Activated naive CD4-positive, alpha-beta T cell treated with anti-CD3 and anti-CD28 coated beads, Interleukin-2, amount 50 U/mL, for 16 hours (primary cell): ENCODE measurements around the gene GPR107.
"Not testable (repeated sequence)": the region's sequence is repeated elsewhere in the genome, so short reads cannot be mapped to it uniquely, and the experiment has no call there.

Experiments used
- DNase-seq: peaks from one replicate; pipeline ENCODE4 v3.0.0-alpha.2; 2020

GPR107 gene

GRCh38 chr9:130053504-130054324, at the start of gene GPR107:
GPR107 (plus strand) TSS chr9:130053906; CDS start chr9:130053933, 27 bp downstream.
- DNase-seq = peak; percentile 82

- DNase-seq = no peak
These were observed 49.7 kb upstream of the GPR107 start for GRCh38 chr9:130003943-130004552.

GRCh38 chr9:130006952-130007351, 46.8 kb upstream of the GPR107 start:
- not testable (repeated sequence) for DNase-seq

DNA sequence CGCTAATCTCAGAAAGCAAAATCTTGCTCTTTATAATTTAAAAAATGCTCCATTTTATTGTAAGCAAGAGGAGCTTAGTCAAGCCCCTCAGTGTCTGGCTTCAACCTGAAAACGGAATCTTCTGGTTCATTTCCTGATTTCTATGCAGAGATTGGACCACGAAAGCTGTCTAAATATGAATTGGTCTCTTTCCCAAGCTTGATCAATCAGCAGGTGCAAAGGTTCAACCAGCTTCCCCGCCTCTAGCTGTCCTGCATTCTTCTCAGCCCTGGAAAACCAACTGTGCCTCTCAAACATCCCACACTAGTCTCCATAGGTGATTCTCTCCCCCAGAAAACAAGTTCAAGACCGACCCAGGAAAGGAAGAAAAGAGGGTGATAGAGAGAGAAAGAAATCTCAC, 45.2 kb upstream of the GPR107 start:
- no peak for DNase-seq

DNA sequence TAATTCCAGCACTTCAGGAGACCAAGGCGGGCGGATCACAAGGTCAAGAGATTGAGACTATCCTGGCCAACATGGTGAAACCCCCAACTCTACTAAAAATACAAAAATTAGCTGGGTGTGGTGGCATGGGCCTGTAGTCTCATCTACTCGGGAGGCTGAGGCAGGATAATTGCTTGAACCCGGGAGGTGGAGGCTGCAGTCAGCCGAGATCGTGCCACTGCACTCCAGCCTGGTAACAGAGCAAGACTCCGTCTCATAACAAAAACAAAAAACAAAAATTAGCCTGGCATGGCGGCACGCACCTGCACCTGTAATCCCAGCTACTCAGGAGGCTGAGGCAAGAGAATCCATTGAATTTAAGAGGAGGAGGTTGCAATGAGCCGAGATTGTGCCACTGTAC, 44.2 kb upstream of the GPR107 start:
- DNase-seq = not testable (repeated sequence)

- peak; percentile 51 for DNase-seq
These were observed 43.3 kb upstream of the GPR107 start for GRCh38 chr9:130010151-130010988.

DNA sequence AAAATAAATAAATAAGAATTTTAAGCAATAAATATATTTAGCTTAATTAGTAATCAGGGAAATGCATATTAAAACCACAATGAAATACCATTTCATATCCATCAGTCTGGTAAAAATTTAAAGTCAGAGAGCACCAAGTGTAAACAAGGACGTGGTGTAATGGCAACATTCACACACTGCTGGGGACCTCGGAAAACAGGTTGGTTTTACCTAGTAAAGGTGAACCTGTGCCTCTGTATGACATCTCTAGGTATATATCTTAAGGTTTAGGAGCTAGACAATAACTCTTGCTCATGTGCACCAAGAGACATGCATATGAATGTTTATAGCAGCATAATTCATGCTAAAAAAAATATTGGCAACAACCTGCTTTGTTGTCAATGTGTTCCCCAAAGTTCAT, 40.4 kb upstream of the GPR107 start:
- no peak for DNase-seq

DNA sequence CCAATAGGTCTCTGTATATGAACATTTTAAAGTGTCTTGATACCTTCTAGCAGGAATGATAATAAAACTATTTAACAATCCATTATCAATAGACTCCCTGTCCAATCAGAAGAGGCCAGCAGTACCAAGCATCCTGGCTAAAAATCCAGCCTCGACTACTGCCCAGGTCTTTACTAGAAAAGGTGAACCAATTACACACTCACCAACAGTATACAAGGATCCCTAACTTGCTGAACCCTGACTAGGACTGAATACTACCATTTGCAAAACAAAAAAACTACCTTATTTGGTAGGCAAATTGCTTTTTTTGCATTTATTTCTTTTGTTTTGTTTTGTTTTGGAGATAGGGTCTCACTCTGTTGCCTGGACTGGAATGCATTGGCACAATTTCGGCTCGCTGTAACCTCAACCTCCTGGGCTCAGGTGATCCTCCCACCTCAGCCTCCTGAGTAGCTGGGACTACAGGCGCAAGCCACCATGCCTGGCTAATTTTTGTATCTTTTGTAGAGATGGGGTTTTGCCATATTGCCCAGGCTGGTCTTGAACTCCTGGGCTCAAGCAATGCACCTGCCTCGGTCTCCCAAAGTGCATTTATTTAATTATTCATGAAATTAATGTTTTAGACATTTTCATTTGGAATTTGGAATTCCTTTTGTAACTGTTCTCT, 38.2 kb upstream of the GPR107 start:
- no peak for DNase-seq

DNA sequence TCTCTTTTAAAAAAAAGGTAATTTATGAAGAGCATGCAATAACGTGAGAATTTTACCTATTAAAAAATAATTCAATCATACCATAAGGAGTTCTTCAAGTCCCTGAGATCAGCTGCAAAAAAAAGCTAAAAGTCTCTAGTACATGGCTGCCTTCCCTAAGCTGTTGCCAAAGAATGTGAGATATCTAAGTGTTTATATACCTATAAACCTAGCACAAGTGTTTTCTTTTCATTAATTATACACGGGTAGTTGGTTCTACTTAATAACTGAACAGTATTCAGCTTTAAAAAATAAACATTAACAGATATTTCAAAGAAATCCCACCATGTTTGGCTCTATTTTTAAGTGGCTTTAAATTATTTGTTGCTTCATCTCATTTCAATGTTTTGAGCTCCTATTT, 36.6 kb upstream of the GPR107 start:
- no peak for DNase-seq

- not testable (repeated sequence) for DNase-seq
These were observed 36.2 kb upstream of the GPR107 start for GRCh38 chr9:130017510-130017909.

GRCh38 chr9:130018265-130018664, 35.4 kb upstream of the GPR107 start:
- no peak for DNase-seq

- no peak for DNase-seq
These were observed 33.1 kb upstream of the GPR107 start for GRCh38 chr9:130020618-130021017.

GRCh38 chr9:130021123-130021522, 32.6 kb upstream of the GPR107 start:
- no peak for DNase-seq

- not testable (repeated sequence) for DNase-seq
These were observed 31.9 kb upstream of the GPR107 start for GRCh38 chr9:130021842-130022241.

DNA sequence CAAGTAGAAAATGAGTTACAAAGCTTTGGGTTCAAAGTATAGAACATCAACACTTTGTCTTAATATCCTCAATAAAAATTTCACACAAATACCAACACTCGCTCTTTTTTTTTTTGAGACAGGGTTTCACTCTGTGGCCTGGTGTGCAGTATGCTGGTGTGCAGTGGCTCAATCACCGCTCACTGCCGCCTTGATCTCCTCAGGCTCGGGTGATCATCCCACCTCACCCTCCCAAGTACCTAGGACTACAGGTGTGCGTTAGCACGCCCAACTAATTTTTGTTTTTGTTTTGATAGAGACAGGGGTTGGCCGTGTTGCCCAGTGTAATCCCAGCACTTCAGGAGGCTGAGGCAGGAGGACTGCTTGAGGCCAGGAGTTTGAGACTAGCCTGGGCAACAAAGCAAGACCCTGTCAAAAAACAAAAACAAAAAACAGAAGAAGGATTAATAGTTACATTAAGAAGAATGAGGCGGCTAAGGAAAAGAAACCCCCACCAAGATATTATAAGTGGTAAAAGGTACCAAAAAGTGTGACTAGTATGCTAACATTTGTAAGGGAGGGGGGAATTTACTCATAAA, 31.1 kb upstream of the GPR107 start:
- no peak for DNase-seq

DNA sequence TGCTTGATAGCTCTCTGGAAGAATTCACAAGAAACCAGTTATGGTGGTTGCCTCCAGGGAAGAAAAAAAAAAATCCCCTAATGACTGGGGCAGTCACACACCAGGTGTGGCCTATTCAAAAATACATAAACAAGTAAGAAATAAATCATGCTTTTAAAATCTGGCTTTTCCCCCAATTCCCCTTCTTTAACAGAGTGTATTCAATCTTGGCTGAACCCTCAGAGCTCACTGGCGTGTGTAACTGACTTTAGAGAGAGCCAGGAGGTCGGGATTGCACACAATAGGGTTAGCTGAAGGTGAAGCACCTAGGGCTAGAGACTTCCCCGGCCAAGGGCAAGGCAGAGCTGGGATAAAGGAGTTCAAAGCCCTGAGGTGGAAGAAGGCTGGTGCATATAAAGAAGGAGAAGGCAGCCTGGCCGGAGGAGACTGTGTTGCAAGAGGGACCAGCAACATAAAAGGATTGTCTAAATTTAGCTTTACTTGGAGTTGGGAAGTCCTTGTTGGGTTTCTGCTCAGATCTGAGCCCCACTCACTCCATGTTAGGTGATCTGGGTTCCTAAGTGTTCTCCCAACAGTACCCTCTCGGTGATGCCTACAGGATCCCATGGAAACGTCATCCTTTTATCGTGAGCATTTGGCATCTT, 30.4 kb upstream of the GPR107 start:
- no peak for DNase-seq

DNA sequence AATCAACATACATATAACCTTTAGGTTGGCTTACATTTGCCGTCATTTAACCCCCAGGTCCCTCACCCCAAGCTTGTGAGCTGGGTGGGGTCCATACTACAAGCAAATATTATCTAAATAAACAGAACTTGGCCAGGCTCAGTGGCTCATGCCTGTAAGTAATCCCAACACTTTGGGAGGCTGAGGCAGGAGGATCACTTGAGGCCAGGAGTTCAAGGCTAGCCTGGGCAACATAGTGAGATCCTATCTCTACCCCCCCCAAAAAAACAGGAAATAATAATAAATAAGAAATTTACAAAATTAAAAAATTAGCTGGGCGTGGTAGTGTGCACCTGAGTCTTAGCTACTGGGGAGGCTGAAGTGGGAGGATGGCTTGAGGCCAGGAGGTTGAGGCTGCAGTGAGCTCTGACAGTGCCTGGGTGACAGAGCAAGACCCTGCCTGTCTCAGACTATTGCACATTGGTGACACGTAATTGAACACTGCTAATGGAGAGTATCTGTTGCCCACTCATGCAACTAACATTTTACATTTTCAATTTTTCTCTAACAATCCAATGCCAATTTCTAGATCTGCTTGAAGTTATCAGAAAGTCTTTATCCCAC, 29.6 kb upstream of the GPR107 start:
- no peak for DNase-seq

DNA sequence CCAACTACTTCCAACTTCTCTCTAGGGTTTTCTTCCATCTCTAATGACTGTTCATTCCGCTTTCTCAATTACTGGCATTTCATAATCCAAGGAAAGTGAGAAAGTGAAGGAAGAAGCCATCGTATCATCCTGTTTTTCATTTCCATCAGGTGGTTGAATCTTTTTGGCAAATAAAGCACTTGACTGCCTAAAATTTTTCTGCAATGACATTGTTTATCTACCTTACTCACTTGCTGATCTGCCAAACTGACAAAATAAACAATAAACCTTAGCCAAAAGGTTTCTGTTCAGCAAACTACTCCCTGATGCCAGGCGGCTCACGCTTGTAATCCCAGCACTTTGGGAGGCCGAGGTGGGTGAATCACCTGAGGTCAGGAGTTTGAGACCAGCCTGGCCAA, 29.1 kb upstream of the GPR107 start:
- no peak for DNase-seq

- no peak for DNase-seq
These were observed 26.9 kb upstream of the GPR107 start for GRCh38 chr9:130026583-130027340.

DNA sequence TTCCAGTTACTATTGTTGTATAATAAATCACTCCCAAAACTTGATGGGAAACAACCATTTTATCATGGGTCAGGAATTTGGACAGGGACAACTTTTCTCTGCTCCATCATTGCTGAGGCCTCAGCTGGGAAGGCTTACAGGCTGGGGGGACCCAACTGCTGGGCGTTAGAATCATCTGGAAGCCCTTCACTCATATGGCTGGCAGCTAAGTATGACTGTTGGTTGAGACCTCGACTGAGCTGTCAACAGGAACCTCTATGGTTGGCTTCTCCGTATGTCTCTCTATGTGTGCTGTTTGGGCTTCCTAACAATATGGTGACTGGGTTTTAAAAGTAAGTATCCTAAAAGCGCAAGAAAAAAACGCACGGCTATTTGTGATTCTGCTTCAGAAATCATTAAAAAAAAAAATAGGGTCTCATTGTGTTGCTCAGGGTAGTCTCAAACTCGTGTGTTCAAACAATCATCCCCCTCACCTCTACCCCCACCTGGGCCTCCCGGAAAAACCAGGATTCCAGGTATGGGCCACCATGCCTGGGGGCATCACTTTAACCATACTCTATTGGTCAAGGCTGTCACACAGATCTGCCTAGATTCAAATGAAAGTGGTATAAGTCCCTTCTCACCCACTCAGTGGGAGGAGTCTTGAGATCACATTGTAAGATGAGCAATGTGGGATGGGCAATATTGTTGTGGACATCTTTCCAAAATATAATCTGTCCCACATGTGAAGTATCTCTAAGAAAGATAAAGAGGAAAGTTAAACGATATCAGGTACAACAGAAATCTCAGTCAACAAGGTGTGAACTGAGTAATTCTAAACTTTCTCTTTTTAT, 26.0 kb upstream of the GPR107 start:
- DNase-seq = no peak
